DND-41 (cell line): ENCODE measurements around the gene LMO7.

Experiments used
- ATAC-seq: fragments of 200-7000 bp; cut with Tn5 transposase; 3 replicates; pipeline ENCODE4 v1.9.1; 2021; ENCODE audit warnings: low read depth; ENCODE audit not compliant: insufficient read depth
- DNase-seq: peaks from one replicate; pipeline ENCODE4 v3.0.0-alpha.2; 2020
- H2AFZ ChIP-seq: 2 replicates; pipeline ENCODE4 v1.6.0; 2012; ENCODE audit warnings: low read depth, low read length
- H3K27ac ChIP-seq: 2 replicates; pipeline ENCODE4 v1.5.1; 2012; ENCODE audit warnings: low read length, inconsistent platforms
- H3K27me3 ChIP-seq: fragments of 200-600 bp; sonication (generic); 2 replicates; pipeline ENCODE4 v1.6.0; 2012; ENCODE audit warnings: low read length, mild to moderate bottlenecking, inconsistent platforms; ENCODE audit not compliant: insufficient read depth, poor library complexity
- H3K36me3 ChIP-seq: 2 replicates; pipeline ENCODE4 v1.5.1; 2012; ENCODE audit warnings: low read length, inconsistent platforms; ENCODE audit not compliant: insufficient read depth
- H3K4me1 ChIP-seq: 2 replicates; pipeline ENCODE4 v1.5.1; 2012; ENCODE audit warnings: mild to moderate bottlenecking, low read length; ENCODE audit not compliant: insufficient read depth
- H3K4me2 ChIP-seq: 2 replicates; pipeline ENCODE4 v1.6.0; 2012; ENCODE audit warnings: mild to moderate bottlenecking, moderate library complexity, low read length, inconsistent platforms; ENCODE audit not compliant: insufficient read depth
- H3K4me3 ChIP-seq, 2 experiments: fragments of 200-600 bp in 1 of 2; shearing (Covaris generic) in 1 of 2; 2 replicates each; pipeline ENCODE4 v1.5.1; 2012 to 2016; ENCODE audit warnings: inconsistent platforms in 2 of 2, low read length in 2 of 2, mild to moderate bottlenecking in 2 of 2, low read depth in 1 of 2, moderate library complexity in 1 of 2
- H3K79me2 ChIP-seq: 2 replicates; pipeline ENCODE4 v1.6.0; 2012; ENCODE audit warnings: low read length, inconsistent platforms; ENCODE audit not compliant: insufficient read depth
- H3K9ac ChIP-seq: 2 replicates; pipeline ENCODE4 v1.6.0; 2012; ENCODE audit warnings: low read depth, mild to moderate bottlenecking, inconsistent platforms, low read length, moderate library complexity
- H3K9me3 ChIP-seq: 2 replicates; pipeline ENCODE4 v1.5.1; 2012; ENCODE audit warnings: low read length, moderate library complexity, mild to moderate bottlenecking, inconsistent platforms; ENCODE audit not compliant: insufficient read depth, severe bottlenecking
- H4K20me1 ChIP-seq: 2 replicates; pipeline ENCODE4 v1.6.0; 2012; ENCODE audit warnings: low read length; ENCODE audit not compliant: insufficient read depth
- EZH2 ChIP-seq: IDR thresholded peaks from 3 replicates; pipeline ENCODE4 v1.6.1; 2012; ENCODE audit warnings: borderline replicate concordance, low read depth, mild to moderate bottlenecking, moderate library complexity, low read length, inconsistent platforms; ENCODE audit not compliant: severe bottlenecking
- TF ChIP-seq, protein P1 (sequence below): IDR thresholded peaks from 2 replicates; pipeline ENCODE4 v1.5.1; 2012; ENCODE audit warnings: borderline replicate concordance, low read length, moderate library complexity, mild to moderate bottlenecking; ENCODE audit not compliant: poor library complexity, severe bottlenecking; ENCODE audit errors: extremely low read depth

LMO7 gene

DNA sequence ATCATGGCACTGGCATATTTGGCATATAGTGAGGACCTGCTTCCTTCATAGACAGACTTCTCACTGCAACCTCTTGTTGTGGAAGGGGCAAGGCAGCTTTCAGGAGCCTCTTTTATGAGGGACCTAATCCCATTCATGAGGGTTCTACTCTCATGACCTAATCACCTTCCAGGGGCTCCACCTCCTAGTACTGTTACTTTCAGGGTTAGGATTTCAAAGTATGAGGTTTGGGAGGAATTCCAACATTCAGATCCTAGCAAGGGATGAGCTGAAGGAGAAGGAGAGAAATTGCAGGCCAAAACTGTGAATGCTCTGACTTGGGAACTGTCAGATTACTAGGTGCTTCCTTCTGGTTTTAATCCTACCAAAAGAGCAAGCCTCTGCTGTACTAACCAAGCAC, 87.8 kb downstream of the LMO7 start:
- Histone ChIP-seq H3K79me2 (no peaks in the 10 kb centered on the region), H3K9me3 (no peaks in the 10 kb centered on the region), H2AFZ (no peak overlapping the region), H3K9ac (no peak overlapping the region), H3K4me2 (no peak overlapping the region), H3K27me3 (no peaks in the 10 kb centered on the region), H3K36me3 (no peaks in the 10 kb centered on the region), H3K27ac (no peak overlapping the region), H3K4me3 (no peak overlapping the region), H4K20me1 (no peaks in the 10 kb centered on the region), H3K4me1 (no peaks in the 10 kb centered on the region)
- DNase-seq (no peak), ATAC-seq (no peak)
- TF ChIP-seq, protein P1, sequence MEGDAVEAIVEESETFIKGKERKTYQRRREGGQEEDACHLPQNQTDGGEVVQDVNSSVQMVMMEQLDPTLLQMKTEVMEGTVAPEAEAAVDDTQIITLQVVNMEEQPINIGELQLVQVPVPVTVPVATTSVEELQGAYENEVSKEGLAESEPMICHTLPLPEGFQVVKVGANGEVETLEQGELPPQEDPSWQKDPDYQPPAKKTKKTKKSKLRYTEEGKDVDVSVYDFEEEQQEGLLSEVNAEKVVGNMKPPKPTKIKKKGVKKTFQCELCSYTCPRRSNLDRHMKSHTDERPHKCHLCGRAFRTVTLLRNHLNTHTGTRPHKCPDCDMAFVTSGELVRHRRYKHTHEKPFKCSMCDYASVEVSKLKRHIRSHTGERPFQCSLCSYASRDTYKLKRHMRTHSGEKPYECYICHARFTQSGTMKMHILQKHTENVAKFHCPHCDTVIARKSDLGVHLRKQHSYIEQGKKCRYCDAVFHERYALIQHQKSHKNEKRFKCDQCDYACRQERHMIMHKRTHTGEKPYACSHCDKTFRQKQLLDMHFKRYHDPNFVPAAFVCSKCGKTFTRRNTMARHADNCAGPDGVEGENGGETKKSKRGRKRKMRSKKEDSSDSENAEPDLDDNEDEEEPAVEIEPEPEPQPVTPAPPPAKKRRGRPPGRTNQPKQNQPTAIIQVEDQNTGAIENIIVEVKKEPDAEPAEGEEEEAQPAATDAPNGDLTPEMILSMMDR: no peak
- TF ChIP-seq EZH2: no peak

DNA sequence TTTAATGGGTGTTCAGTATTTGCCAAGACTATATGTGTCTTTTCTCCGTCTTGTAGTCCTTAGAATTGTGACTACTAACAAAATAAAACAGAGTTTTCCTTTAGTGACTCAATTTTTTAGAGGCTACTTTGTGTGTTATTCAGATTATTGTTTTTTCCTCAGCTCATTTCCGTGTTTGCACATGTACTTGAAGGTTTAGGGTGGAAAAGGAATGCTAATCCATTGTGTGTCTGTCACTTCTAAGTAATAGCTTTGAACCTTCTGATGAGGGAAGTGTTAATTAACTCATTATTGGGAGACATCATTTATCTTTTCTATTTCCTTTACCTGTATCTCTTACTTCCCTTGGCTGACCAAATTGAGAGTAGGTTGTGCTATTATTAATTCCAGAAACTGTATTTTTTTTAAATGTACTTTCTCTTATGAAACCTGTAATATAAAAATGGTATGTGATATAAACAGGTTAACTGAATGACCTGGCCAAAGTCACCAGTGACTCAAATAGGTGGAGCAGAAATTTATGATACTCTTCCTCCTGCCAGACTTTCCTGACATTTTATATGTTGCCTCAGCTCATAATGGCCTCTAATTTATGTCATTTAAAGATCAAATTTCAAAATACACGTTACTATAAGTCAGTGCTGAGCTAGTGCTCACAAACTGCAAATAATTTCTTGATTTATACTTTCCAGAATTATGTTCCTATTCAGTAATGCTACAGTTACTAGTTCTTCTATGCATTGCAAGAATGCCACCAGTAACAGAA, 88.8 kb downstream of the LMO7 start:
- Histone ChIP-seq H4K20me1 (no peaks in the 10 kb centered on the region), H3K9me3 (no peaks in the 10 kb centered on the region), H3K4me3 (no peak overlapping the region), H3K4me2 (no peak overlapping the region), H3K27me3 (no peaks in the 10 kb centered on the region), H3K36me3 (no peaks in the 10 kb centered on the region), H2AFZ (no peak overlapping the region), H3K27ac (no peak overlapping the region), H3K79me2 (no peaks in the 10 kb centered on the region), H3K9ac (no peak overlapping the region), H3K4me1 (no peaks in the 10 kb centered on the region)
- no peak for TF ChIP-seq EZH2
- TF ChIP-seq, protein P1: no peak
- ATAC-seq (no peak), DNase-seq (no peak)

DNA sequence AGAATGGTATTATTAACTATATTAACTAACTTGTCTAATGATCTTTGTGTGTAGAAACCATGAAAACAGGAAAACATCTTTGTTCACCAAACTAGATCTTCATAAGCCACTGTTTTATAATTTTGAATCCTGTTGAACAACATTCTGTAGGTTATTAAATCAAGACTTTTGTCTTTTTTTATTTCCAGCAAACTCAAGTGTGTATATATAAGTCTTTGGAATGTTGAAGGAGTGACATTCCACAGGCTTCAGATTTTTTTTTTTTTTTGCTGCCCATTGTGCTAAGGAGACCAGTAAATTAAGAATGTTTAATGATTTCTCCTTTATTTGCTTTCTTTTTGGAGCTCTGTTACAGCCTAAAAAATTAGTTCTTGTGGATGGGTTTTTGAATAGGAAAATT, 89.6 kb downstream of the LMO7 start:
- H3K79me2 ChIP-seq: no peaks in the 10 kb centered on the region
- no peaks in the 10 kb centered on the region for H3K36me3 ChIP-seq
- no peak for ATAC-seq
- no peak overlapping the region for H2AFZ ChIP-seq
- DNase-seq: no peak
- H3K4me1 ChIP-seq: no peaks in the 10 kb centered on the region
- H3K4me2 ChIP-seq: no peak overlapping the region
- H3K27ac ChIP-seq: no peak overlapping the region
- H3K9me3 ChIP-seq: no peaks in the 10 kb centered on the region
- H4K20me1 ChIP-seq: no peaks in the 10 kb centered on the region
- TF ChIP-seq EZH2: no peak
- TF ChIP-seq, protein P1: no peak
- H3K27me3 ChIP-seq: no peaks in the 10 kb centered on the region
- no peak overlapping the region for H3K4me3 ChIP-seq
- no peak overlapping the region for H3K9ac ChIP-seq
